ENCODE measurements around the gene MMRN2.

Gene MMRN2

GRCh38 chr10:86970162-86970981 lies 13.0 kb upstream of the MMRN2 start:
- no peak for DNase-seq (ENCODE audit: low spot score)

GRCh38 chr10:86969421-86970041 lies 12.1 kb upstream of the MMRN2 start:
- DNase-seq (ENCODE audit: low spot score) = no peak

- no peak for DNase-seq (ENCODE audit: low spot score)
These were observed 11.6 kb upstream of the MMRN2 start for GRCh38 chr10:86968994-86969355.

- DNase-seq (ENCODE audit: low spot score) = no peak
These were observed 11.0 kb upstream of the MMRN2 start, which contains the start of gene ADIRF for GRCh38 chr10:86968271-86968993. Gene ADIRF, plus strand, starts transcription at chr10:86968482. Its CDS starts 63 bp downstream, at chr10:86968545.

GRCh38 chr10:86967481-86967941 lies 10.1 kb upstream of the MMRN2 start:
- DNase-seq (ENCODE audit: low spot score) = no peak

- no peak for DNase-seq (ENCODE audit: low spot score)
These were observed 8.7 kb upstream of the MMRN2 start for GRCh38 chr10:86965986-86966654.

- DNase-seq (ENCODE audit: low spot score) = no peak
These were observed 7.4 kb upstream of the MMRN2 start for GRCh38 chr10:86964847-86965190.

GRCh38 chr10:86964061-86964846 lies 6.8 kb upstream of the MMRN2 start:
- DNase-seq (ENCODE audit: low spot score) = no peak

- no peak for DNase-seq (ENCODE audit: low spot score)
These were observed 6.0 kb upstream of the MMRN2 start for GRCh38 chr10:86963341-86963919.

- DNase-seq (ENCODE audit: low spot score) = no peak
These were observed 5.5 kb upstream of the MMRN2 start for GRCh38 chr10:86962981-86963310.

GRCh38 chr10:86962136-86962980 lies 4.9 kb upstream of the MMRN2 start:
- DNase-seq (ENCODE audit: low spot score) = no peak

- no peak for DNase-seq (ENCODE audit: low spot score)
These were observed 4.2 kb upstream of the MMRN2 start for GRCh38 chr10:86961481-86962091.

- no peak for DNase-seq (ENCODE audit: low spot score)
These were observed 3.5 kb upstream of the MMRN2 start for GRCh38 chr10:86960863-86961434.

- peak; percentile 77 for DNase-seq (ENCODE audit: low spot score)
These were observed 2.8 kb upstream of the MMRN2 start for GRCh38 chr10:86960003-86960862.

- no peak for DNase-seq (ENCODE audit: low spot score)
These were observed 2.3 kb upstream of the MMRN2 start for GRCh38 chr10:86959737-86960002.

GRCh38 chr10:86958901-86959736 lies 1.7 kb upstream of the MMRN2 start:
- no peak for DNase-seq (ENCODE audit: low spot score)

- DNase-seq (ENCODE audit: low spot score) = no peak
These were observed 893 bp upstream of the MMRN2 start, which contains the start of gene SNCG for GRCh38 chr10:86958116-86958900. Gene SNCG, plus strand, starts transcription at chr10:86958599. Its CDS starts 99 bp downstream, at chr10:86958698.

Data from HuH-7.5 (cell line).